AG09309 (cell line): ENCODE results near the gene ANK2.
"Not testable (repeated sequence)": the region's sequence is repeated elsewhere in the genome, so short reads cannot be mapped to it uniquely, and the experiment has no call there.

ENCODE experiments used
- DNase-seq: peaks from one replicate; pipeline ENCODE4 v3.0.0-alpha.2; 2010; ENCODE audit warnings: low read depth
- H3K4me3 ChIP-seq: 2 replicates; pipeline ENCODE4 v1.5.1; 2011; ENCODE audit warnings: mild to moderate bottlenecking, low read depth, low read length, moderate library complexity; ENCODE audit not compliant: control insufficient read depth
- TF ChIP-seq, protein P1 (sequence below): IDR thresholded peaks from 2 replicates; pipeline ENCODE4 v1.5.1; 2011; ENCODE audit warnings: mild to moderate bottlenecking, low read depth, low read length, inconsistent platforms; ENCODE audit not compliant: insufficient read depth, control insufficient read depth; ENCODE audit errors: missing control alignments

Gene ANK2

DNA sequence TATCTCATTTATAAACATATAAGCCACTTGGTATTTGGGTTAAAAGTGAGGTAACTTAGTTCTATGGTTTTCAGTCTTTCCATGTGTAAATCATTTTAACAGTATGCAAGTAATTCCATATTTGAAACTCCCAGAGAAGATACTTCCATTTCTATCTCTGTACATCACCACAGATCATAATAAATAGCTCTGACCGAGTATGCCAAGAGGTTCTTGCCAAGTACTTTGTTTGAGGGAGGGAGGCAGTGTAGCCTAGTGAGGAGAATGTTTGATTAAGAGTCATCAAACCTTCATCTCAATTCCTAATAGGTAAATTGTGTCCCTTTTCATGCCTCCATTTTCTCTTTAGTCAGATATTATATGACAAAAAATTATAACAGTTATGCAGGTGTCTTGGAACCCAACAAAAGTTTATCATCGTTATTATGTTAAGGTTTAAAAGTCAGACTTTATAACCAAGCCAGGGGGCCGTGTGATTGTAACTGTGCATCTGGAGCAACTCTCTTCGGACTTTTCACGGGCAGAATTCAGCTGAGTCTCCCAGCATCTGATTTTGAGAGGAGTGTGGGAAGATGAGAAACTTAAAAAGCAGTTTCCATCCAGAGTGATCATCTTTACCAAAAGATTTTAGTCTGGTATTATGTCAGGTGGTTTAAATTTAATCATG, 123.8 kb downstream of the ANK2 start:
- DNase-seq, result no peak
- H3K4me3 ChIP-seq, result no peak overlapping the region
- TF ChIP-seq, protein P1, sequence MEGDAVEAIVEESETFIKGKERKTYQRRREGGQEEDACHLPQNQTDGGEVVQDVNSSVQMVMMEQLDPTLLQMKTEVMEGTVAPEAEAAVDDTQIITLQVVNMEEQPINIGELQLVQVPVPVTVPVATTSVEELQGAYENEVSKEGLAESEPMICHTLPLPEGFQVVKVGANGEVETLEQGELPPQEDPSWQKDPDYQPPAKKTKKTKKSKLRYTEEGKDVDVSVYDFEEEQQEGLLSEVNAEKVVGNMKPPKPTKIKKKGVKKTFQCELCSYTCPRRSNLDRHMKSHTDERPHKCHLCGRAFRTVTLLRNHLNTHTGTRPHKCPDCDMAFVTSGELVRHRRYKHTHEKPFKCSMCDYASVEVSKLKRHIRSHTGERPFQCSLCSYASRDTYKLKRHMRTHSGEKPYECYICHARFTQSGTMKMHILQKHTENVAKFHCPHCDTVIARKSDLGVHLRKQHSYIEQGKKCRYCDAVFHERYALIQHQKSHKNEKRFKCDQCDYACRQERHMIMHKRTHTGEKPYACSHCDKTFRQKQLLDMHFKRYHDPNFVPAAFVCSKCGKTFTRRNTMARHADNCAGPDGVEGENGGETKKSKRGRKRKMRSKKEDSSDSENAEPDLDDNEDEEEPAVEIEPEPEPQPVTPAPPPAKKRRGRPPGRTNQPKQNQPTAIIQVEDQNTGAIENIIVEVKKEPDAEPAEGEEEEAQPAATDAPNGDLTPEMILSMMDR, result no peak

DNA sequence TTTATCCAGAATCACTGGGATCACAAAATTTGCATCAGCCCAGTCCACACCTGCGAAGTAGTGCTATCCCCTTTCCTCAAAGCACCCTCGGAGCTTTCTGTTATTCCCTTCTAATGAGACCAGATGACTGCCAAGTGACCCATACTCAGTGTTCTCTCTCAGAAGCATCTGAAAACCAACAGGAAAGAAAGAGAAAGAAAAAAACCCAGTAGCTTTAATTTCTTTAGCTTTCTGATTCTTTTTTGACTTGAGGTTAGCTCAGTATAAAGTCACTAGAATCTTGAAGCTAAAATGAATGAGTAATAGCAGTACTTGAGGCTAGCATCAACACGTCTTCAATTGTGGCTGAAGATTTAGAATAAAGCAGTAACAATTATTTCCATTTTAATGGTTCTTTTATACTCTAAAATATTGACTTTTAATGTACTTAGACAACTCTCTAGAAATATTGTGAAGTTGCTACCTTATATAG, 124.4 kb downstream of the ANK2 start:
- H3K4me3 ChIP-seq, result no peak overlapping the region
- TF ChIP-seq, protein P1, result no peak
- DNase-seq, result no peak

DNA sequence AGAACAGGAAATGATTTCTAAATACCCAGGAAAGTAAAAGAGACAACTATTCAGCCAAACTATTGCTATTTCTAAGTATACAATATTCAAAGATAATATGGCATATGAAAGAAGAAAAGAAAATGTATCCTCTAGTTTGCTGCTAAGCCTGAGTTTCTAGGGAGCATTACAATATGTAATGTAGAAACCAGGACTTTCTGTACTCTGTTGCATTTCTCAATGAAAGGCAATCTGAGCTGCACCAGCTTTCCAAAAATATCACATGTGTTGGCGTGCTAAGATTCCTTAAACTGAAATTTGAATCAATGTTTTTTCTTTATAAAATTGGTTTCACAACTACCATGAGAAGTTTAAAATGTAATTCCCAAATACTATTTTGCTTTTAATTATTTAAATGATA, 129.6 kb downstream of the ANK2 start:
- H3K4me3 ChIP-seq, result no peak overlapping the region
- TF ChIP-seq, protein P1, result no peak
- no peak for DNase-seq

DNA sequence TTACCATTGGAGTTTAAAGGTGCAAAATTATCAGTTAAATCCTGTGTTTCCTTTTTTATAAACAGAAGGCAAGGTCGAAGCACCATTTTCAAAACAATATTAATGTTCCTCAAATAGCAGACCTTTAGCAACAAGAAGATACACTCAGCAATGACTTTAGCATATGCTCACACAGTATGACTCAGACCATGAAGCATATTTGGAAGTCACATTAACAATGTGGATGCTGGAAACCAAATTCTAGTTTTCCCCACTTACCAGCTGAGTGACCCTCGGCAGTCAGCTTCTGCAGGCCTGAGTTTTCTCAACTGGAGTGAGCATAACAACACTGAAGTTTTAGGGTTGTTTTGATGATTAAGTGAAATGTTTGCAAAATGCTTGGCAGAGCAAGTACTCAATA, 130.5 kb downstream of the ANK2 start:
- TF ChIP-seq, protein P1, result no peak
- H3K4me3 ChIP-seq, result no peak overlapping the region
- no peak for DNase-seq

DNA sequence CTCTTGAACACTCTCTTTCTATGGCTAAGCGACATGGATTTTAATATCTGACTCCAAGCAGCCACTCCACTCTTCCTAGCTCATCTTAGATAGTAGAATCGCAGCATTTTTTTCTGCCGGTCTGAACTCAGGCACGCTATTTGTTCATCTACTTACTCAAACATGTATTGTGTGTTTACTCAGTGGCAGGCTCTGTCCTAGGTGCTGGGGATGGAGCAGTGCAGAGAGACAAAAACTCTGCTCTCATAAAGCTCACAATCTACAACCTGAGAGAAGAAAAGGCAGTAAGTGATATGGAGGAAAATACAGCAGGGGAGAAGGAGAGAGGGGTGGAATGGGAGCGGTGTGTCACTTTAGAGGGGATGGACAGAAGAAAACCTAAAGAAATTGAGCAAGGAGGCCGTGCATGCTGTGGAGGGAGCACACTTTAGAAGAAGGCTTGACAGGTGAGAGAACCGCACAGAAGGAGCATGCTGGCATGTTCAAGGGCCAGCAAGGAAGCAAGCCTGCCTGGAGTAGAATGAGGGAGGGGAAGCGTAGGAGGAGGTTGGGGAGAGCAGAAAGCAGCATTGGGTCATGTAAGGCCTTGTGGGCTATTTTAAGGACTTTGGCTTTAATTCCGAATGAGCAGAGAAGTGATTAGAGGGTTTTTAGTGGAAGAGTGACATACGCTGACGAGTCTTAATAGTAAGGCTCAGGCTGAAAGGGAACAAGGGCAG, 132.0 kb downstream of the ANK2 start:
- TF ChIP-seq, protein P1, result no peak
- DNase-seq, result no peak
- no peak overlapping the region for H3K4me3 ChIP-seq

DNA sequence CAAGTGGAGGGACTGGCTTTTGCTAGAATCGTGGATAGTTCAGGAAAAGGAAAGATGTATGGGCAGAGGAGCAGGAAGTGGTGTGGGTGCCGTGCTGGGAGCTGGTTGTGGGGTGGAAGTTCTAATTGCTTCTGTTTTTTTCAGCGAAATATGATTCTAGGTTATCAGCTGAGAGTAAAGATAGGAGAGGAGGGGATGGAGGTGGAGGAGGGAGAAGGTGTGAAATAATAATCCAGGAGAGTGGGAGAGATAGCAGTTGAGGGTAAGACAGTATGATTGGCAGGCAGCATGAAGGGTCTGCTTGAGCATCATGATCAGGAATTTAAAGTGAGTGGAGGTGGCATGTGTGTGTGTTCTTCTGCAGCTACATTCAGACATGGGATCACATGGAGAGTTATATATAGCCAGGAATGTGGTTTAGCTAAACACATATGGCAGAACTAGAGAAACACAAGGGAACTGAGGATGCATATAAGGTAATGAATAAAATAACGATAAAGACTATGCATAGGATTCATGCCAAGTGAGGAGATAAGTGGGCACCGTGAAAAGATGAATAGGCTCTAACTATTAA, 133.7 kb downstream of the ANK2 start:
- no peak overlapping the region for H3K4me3 ChIP-seq
- TF ChIP-seq, protein P1, result no peak
- DNase-seq, result no peak

DNA sequence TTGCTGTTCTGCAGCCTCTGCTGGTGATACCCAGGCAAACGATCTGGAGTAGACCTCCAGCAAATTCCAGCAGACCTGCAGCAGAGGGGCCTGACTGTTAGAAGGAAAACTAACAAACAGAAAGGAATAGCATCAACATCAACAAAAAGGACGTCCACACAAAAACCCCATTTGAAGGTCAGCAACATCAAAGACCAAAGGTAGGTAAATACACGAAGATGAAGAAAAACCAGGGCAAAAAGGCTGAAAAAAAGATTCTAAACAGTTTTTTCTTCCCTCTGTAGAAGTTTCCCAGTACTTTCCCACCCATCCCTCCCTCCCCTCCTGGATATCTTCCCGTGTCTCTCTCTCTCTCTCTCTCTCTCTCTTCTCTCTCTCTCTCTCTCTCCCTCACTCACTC, 136.8 kb downstream of the ANK2 start:
- not testable (repeated sequence) for H3K4me3 ChIP-seq, DNase-seq
